ENCODE measurements around the gene LRMDA.
"Not testable (repeated sequence)": the region's sequence is repeated elsewhere in the genome, so short reads cannot be mapped to it uniquely, and the experiment has no call there.

Gene LRMDA

DNA sequence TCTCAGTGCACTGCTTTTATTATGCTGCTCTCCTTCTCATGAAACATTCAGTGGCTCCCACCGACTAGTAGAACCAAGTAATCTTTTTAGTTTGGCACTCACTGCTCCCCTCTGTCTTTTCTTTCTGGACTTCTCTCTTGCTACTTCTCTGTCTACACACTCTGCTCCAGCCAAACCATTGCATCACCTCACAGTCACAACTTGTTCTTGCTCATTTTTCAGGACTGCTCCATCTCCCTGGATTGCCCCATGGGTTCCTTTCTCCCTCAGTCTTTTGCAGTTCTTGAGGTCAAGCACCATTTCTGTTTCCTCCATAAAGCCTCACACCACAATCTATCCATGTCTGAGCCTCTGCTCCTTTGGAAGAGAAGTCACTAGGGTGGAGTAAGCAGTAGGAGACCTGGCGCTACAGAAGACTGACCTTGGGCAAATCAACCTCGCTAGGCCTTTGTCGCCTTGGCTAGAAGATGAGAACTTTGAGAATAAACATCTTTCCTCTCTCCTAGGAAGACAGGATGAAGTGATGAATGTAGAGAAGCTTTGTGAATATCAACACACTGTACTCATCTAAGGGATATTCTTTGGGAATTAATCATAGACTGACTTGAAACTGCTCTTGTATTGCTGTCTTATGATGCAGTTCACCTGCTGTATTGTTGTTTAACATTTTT lies 186.2 kb downstream of the LRMDA start:
- no peak for DNase-seq

DNA sequence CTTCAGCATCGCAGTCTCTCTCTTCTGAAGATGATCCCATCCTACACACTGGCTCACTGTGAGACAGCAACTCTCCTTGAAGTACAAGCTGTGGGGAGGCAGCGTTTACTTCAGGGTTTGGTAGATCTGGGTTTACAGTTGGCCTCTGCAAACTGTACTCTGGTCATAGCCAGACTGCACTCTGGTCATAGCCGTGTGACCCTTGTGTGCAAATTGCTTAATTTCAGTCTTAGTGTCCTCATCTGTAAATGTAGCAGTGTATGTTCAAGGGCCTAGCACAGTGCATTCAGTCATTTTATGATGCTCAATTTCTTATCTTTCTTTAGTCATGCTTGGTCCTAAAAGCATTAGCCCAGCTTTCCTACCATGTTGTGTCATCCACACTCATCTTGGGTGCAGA lies 188.2 kb downstream of the LRMDA start:
- DNase-seq: no peak

DNA sequence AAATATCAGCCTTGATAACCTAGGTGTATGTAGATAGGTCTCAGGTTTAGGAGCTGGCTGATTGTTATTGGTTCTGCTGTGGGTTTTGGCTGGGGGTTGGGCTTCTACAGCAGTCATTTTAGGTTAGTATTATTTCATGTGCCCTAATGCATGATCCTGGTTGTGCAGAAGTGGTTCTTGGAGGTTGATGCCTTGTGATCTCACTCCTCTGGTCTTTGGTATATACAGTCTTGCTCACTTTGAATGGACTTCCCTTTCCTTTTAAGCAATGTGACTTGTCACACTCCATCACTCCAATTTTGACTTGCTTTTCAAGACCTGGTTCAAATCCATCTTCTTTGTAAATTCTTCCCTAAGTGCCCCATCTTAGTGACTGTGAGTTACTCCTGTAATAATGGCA lies 188.9 kb downstream of the LRMDA start:
- DNase-seq: no peak

DNA sequence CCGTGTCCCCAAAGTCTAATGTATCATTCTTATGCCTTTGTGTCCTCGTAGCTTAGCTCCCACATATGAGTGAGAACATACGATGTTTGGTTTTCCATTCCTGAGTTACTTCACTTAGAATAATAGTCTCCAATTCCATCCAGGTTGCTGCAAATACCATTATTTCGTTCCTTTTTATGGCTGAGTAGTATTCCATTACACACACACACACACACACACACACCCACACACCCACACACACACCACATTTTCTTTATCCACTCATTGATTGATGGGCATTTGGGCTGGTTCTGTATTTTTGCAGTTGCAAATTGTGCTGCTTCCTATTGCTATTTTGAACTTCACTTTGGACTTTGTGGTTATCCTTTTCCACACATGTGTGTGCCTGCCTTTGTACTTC lies 189.6 kb downstream of the LRMDA start:
- not testable (repeated sequence) for DNase-seq

DNA sequence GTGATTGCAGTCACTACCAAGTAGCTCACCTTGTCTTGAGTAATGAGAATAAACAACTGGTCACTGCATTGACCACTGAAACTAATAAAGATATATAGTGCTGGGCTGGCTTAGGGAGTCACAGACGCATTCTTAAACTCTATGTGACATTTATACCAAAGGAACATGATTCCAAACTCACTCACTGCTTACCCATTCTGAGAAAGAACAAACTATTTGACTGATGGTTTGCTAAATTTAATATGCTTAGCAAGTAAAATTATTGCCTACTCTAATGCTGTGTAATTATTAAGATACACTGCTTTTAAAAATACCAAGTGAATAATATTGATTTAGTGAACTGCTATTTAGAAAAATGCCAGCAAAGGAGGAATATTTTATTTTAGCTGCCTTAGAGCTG lies 191.1 kb downstream of the LRMDA start:
- DNase-seq: no peak

DNA sequence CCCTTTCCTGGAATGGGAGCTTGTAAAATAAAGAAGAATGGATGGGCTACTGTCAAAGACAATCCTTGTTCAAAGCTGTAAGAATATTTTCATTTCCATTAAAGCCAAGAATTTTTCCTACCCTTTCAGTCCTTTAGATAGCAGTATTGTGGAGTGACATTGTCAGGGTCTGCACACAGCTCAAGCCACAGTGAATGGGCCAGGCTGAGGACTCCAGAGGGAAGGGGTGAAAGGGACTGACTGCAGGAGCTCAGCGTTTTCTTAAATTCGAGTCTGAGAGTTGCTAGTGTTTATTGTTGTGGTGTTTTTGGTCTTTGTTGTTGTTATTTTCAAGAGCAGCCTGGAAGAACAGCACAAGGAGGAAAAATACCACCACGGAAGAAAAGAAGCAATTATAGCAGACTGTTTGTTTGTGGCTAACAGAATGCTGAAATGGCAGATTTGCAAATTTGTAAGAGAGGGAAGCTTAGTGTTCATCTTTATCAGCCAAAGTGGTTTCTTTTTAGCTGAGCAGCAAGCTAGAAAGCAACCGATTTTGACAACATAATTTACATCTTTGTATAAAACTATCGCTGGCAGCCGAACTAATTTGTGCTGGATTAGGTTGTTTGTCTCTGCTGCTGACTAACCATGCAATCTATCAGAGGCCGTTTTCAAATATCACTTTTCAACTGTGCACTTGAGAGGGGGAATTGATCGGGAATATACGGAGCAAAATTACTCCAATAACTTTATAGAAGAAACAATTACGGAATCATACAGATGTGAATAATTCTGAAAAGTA lies 192.1 kb downstream of the LRMDA start:
- DNase-seq: no peak

DNA sequence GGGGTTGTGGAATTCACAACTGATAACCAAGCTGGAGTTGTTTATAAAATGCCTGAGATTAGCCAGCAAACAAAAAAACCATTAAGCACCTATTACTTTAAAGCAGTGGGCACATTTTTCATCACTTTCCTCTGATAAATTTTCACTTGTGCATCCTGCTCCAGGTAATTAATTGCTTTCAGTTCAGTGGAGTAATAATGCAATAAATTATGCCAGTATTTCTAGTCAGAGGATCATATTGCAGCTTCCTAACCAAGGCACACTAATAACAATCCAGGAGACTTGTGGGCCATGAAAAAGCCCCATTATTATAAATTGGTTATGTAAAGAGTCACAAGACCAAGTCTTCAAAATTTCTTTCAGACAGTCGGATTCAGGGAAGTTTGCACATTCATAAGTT lies 193.2 kb downstream of the LRMDA start:
- no peak for DNase-seq

DNA sequence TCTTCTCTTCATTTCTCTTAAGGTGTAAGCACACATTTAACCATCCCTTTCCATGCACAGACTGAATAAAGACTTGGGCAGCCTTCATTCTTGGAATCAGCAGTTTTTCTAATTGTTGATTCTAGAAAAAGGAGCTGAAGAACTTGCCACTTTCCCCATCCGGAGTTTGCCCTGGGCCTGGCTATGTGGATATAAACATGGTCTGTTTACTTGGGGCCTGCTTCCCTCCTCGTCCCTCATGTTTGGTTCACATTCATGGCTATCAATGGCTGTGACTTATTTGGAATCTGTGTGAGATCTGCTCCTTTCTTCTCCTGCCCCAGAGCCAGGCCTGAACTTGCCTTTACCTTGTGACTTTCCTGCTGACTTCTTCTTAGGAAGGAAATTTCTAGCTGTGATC lies 199.3 kb downstream of the LRMDA start:
- DNase-seq: no peak

DNA sequence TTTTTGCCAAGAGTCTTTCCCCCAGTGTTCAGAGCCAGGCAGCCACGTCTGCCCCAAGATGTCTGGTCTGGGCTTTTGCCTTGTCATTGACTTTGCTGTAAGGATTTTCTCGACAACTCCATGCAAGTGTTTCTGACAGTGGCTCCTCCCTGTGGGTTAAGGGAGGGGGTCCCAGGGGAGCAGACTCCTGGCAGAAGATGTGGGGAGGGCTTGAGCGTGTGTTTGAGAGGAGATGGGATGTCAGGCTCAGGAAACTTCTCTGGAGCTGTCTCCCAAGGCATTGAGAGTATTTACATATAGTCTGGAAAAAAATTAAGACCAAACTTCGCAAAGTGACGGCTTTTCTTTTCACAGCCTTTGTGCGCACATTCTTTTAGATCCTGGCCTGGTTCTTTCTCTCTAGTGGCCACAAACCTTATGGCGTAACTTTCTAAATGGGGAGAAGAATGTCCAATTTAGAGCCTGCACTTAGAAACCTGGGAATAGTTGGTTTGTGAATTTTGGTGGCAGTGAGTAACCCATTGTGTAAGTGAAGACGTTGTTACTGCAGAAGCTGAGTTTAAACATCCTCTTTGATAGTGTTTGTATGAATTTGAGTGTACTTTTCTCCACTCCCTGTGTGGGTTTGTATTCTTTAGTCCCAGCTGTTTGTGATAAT lies 201.5 kb downstream of the LRMDA start:
- DNase-seq: no peak

DNA sequence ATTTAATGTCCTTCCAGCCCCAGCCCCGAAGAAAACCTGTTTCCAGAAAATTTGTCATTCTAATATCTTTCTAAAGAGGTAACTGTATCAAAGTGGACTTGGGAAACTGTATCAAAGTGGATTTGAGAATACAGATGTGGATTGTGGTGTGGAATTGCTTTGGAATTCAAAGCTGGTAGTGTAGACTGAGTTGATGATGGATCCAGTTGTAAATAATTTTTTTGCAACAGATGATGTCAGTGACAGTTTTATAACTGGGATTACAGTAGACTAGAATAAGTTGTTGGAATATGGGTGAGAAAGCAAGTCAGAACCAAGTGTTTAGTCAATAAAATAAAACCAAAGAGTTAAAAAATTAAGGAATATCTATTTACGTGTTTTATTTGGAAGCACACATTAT lies 202.1 kb downstream of the LRMDA start:
- no peak for DNase-seq

DNA sequence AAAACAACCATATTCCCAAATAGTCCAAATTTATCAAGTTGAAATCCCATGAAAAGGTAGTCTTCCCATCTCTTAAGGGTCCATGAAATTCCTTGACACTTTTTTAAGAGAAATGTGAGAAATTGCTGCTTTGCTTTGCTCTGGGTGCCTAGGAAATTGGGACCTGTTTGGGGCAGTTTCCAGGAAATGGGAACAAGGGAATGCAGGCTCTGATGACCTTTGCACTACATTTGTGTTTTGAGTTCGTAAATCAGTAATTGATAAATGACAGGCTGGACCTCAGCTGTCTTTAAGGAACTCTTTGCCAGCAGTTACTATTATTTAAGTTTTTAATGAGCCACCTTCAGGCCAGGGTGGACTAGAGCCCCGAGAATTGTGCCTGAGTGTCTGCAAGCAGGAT lies 203.5 kb downstream of the LRMDA start:
- no peak for DNase-seq

DNA sequence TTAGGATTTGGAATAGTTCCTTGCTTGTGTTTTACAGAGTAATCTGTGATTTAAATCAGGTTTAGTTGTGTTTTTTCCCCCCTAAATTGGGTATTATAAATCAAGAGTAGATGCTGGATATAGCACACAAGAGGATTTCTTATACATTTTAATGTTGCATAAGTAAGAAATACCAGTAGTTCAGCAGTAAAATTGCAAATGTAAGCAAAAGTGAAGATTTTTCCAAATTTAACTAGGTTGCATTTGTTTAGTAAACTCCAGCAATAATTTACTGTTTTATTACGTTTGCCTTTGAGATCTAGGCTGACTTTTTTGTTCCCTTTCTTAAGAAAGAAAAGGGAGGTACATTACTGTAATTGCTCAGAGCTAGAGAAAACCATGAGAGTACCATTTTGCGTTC lies 207.3 kb downstream of the LRMDA start:
- DNase-seq: no peak

DNA sequence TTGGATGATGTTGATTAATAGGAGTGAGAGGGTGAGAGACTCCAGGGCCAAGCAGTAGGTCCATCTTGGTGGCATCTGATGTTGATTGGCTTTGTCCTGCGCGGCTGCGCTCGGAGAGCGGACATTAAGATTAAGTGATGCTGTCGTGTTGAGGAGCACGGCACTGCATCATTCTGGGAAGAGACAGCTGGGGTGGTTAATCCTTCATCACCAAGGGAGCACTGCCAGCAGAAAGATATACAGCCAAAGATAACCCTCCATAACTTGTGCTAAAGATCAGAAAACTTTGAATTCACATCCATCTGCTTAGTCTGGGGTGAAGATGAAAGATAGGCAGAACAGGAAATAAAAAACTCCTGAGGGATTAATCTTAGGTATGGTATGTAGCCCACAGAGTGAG lies 208.3 kb downstream of the LRMDA start:
- no peak for DNase-seq

DNA sequence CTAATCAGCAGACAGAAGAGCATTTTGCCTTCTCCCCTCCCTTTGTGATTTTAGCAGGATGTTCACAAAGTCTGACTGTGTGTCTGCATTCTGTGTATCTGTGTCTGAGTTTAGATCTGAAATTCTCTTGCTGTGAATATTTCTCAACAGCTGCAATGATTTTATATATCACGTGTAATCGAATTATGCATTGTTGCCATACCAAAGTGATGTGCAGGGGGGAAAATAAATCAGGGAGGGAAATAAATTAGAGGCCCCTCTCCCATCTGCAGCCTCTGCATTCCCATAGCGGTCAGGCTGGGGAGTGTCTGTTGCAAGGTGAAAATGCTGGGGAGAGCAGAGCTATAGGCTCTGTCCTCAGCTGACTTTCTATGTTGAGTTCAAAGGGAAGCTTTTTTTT lies 209.0 kb downstream of the LRMDA start:
- no peak for DNase-seq

DNA sequence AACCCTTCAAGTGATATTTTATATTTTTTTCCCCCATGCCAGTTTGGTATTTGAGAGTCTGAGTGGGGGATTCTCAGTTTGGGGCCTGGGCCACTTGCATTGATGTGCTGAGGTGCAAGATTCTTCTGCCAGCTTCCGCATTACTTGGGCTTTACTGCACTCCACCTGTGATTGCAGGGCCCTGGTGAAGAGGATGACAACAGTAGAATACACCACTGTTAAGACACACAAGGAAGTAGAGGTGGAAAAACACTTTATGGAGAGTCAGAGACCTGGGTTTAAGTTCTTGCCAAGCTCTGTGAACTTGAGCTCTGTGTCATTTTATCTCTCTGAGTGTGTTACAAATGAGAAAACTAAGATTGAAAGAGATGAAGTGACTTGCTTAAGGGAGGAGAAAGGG lies 209.4 kb downstream of the LRMDA start:
- DNase-seq: no peak

DNA sequence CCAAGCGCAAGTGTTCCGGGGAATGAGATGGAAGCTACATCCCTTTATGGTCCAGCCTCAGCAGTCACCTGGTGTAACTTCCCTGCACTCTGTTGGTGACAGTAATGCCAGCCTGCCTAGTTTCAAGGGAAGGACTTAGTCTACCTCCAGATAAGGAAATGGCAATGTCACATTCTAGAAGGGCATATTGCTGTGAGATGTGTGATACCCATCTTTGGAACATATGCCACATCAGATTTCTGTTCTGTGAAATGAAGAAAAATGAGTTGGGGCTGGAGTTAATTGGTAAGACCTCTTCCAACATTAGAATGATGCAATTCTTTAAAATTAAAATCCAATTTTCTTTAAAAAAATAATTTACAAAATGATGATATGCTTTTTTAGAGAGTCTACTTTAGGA lies 212.0 kb downstream of the LRMDA start:
- no peak for DNase-seq

DNA sequence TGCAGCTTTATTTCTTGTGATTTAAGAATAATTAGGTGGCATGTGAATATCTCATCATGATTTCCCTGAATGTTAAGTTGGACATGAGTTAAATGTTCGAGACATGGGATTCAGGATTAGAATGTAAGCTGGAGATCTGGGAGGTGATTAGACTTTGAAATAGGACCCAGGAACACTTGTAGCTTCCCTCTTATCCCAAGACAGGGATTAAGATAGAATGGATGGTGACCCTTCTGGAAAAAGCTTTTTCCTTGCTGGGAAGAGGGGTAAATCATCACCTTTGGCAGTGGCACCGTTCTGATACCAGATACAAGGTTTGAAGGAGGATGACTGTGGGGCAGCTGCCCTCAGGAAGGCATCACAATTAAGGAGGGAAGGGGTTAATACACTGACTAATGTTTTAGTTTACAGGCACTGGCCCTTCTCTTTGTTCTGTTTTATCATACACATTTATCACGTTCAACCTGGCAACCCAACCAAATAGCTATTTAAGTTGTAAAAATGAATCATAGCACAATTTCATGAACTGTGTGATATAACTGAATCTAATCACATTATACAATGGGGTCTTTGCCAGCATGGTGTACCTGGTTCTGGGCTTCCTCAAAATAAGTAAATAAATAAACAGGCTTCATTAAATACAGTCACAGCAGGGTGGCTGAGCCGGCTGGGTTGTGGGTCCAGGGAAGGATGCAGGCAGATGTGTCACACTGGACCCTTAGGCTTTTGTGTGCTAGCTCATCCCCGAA lies 212.7 kb downstream of the LRMDA start:
- no peak for DNase-seq

DNA sequence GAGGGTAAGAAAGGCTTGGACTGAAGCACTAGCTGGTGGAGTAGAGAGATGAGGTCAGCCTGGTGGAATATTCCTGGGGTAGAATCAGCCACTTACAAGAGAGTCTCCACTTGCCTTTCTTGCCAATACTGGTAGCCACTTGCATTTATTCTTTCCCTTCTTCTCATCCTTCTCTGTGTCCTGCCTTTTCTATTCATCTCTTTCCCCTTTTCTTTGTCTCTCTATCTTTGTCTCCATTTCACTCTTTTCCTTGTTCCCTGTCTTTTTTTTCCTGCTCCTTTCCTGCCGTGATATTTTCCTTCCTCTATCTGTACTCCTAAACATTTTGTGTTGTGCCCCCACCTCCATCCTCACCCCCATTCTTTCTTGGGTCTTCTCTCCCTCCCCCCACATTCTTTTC lies 214.3 kb downstream of the LRMDA start:
- DNase-seq: no peak

DNA sequence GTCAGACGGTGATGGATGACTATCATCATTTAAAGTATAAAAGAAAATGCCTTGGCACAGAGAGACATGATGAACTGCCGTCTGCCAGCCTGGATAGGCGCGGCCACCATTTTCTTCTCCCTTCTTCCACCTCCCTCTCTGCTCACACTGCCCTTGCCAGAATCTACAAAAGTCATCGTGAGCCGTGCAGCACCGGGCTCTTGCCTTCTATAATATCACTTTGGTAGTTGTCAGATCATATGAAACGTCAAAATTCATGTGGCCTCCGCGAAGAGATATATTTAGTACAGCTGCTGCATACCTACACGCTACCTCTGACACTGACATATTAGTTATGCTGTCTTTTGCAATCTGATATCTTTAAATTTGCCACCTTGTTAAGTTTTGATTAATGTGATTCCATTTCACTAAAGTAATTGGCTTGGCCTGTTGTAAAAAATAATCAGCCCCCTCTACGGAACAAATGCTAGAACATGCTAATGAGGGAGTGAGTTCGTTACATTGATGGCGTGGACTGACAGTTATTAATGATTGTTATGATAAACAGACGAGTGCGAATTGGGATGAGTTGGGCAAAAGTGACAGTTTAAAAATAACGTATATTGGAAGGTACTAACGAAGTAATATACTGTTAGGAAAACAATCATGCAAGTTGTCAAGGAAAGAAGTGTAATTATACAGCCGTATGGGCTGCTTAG lies 214.9 kb downstream of the LRMDA start:
- DNase-seq: no peak

DNA sequence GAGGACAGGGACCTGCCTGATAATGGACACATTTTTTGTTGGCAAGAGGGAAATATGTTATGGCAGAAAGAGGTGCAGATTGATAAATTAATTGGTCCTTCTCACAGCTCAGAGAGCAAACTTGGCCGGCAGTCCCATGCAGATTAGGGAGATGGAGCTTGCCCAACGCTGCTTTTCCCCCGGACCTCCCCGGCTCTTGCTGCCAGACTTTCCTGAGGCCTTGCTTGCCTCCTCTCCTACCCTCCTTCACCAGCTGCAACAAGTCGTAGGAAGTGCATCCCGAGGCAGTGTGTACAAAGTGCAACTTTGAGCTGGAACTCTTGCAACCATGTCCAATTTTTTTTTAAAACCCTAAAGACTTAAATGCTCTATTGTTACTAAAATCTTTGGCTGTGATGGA lies 215.5 kb downstream of the LRMDA start:
- no peak for DNase-seq

DNA sequence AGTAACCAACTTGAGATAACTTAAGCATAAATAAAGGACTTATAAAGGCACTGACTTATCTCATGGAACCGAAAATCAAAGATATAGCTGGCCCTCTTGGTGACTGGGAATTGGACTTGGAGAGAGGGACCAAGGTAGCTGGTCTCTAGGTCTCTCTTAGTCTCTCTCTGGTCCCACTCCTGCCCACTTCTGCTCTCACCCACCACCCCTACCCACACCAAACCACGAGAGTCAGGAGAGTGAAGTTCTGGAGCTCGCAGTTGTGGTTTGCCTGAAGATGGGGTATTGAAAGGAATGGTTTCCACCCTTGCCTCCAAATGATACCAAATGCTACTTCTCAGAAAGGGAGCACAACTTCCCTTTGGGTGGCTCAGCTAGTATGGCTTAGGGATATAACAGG lies 216.3 kb downstream of the LRMDA start:
- DNase-seq: no peak

DNA sequence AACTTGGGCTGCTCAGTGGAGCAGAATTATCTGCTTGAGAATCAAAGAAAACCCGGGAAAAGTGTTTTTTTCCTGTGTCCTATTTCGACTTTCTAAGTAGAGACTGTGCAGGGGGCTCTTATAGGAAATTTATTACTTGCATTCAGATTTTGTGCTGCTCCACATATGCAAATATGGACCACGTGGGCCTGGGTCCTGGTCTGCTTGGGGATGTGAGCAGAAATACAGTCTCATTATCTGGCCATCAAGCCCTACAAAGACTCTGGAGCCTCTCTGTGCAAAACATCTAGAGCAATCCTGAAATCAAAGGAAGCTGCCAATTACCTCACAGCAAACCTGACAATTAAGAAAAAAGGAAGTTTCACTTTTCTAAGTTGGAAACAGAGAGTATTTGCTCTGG lies 216.9 kb downstream of the LRMDA start:
- no peak for DNase-seq

DNA sequence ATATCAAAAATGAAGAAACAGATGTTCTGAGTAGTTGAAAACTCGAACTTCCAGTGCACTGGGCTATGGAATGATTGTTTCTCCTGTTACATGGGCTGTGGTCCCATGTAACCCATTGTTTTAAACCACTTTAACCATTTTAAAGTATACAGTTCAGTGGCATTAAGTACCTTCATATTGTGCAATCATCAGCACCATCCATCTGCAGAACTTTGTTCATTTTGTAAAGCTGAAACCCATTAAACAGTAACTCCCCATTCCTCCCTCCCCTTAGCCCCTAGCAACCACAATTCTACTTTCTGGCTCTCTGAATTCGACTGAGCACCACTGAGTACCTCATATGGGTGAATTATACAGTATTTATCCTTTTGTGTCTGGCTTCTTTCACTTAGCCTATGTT lies 217.4 kb downstream of the LRMDA start:
- no peak for DNase-seq

Data from activated T-cell treated with anti-CD3 and anti-CD28 coated beads for 4 hours (primary cell).